SK-N-MC (cell line): ENCODE data around the gene CYSRT1.

Source experiments
- EZH2 ChIP-seq: fragments of 200-600 bp; sonication (generic); IDR thresholded peaks from one replicate; pipeline ENCODE4 v1.6.1; 2017; ENCODE audit warnings: antibody characterized with exemption
- POLR2AphosphoS5 ChIP-seq: IDR thresholded peaks from 2 replicates; pipeline ENCODE4 v1.6.1; 2012; ENCODE audit warnings: mild to moderate bottlenecking, low read depth, low read length, borderline replicate concordance

GRCh38 chr9:137235424-137236237 lies 10.7 kb downstream of the CYSRT1 start:
- TF ChIP-seq EZH2: no peak
- TF ChIP-seq POLR2AphosphoS5: no peak
